Stimulated activated CD4-positive, alpha-beta T cell treated with anti-CD3 and anti-CD28 coated beads, Interleukin-4, amount 100 ng/mL, for 48 hours (primary cell): ENCODE measurements around the gene SLITRK1.

Experiments used
- DNase-seq, 2 donors: peaks; one replicate each; pipeline ENCODE4 v3.0.0-alpha.2; 2020; ENCODE audit warnings: low read depth in 2 of 2

The SLITRK1 gene

GRCh38 chr13:83867708-83868107 is 14.6 kb downstream of the SLITRK1 start:
- DNase-seq = no peak

- DNase-seq = no peak
Observed at GRCh38 chr13:83865161-83866137, 16.8 kb downstream of the SLITRK1 start.

GRCh38 chr13:83853771-83854170 is 28.5 kb downstream of the SLITRK1 start:
- DNase-seq = no peak

GRCh38 chr13:83845106-83845505 is 37.2 kb downstream of the SLITRK1 start:
- DNase-seq = no peak

DNA sequence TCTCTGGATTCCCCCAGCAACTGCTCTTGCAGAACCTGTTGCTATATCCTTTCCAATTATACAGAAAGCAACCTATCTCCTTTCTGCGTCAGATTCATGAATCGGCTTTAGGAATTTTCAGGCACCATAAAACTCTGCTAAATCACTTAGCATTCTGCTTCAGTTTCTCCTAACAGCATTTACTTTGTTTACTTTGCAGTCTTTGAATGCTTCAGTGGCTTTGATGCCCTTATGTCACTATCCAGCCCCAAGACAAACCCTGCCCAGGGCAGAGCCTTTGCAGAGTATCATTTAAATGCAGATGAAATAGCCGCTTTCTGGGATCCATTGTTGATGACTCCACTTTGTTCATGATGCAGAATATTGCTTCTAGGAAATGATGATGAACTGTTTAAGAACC is 43.1 kb downstream of the SLITRK1 start:
- DNase-seq = no peak

DNA sequence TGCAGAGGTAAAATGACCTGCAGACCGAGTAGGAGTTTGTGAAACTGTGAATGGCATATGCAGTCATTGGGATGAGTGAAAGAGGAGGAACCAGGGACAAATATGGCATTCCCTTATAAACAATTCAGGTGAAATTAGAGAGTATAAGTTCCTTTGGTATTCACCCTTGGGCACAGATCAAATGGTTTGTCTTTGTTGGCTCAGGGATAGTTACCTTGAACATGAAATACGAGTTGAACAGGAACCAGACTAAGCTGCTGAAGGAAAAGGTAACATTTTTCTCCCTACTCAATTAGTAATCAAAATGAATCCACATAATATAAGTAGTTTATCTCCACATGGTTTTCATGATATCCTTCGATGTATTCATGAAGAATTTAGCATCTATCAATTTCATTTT is 50.5 kb downstream of the SLITRK1 start:
- DNase-seq = no peak

DNA sequence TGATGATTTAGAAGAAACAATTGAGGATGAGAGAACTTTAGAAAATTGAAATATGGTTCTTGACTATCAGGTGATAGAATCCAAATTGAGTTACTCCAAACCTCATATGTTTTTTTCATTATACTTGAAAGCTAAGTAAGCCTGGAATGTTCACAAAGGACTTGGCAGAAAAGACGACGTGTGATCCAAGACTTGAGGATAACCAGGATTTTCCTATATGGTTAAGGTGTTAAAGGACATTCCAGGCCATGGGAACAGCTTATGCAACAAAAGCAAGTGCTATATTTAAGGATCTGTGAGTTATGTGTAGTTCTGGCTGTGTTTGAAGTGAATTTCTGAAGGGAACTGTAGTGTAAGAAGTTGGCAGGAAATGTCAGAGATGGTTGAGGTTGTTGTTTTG is 52.5 kb downstream of the SLITRK1 start:
- DNase-seq = no peak

- no peak for DNase-seq
Observed at GRCh38 chr13:83827338-83827737, 54.9 kb downstream of the SLITRK1 start.
